K562 (cell line): ENCODE results near the gene COA5. TPM values are rescaled to one million over a fixed set of nuclear protein-coding genes. Genes with fewer than 3 reads are reported as not detected.

Experiments
- ATAC-seq: fragments of 200-7000 bp; cut with Tn5 transposase; 3 replicates; pipeline ENCODE4 v1.9.1; 2020; ENCODE audit warnings: moderate library complexity
- BruUV-seq: library from RNA; stranded (reverse); fragments of 400-500 nt; replicated peaks from 2 replicates; lab custom pipeline; 2021; lab: Mats Ljungman, UMichigan
- CTCF ChIA-PET: fragments of 300-600 bp; formaldehyde crosslinking; extraction: SDS; loops from one replicate; lab custom pipeline; 2021; ENCODE audit warnings: low intra/inter-chr PET ratio; lab: Yijun Ruan, JAX
- POLR2A ChIA-PET: fragments of 300-600, 350-650 bp; sonication (Branson Sonifier 250); formaldehyde crosslinking; extraction: SDS; loops from one replicate; lab custom pipeline; 2021; ENCODE audit warnings: antibody characterized with exemption, inconsistent platforms; lab: Yijun Ruan, JAX
- DNase-seq, 4 experiments: peaks; one replicate each; pipeline versions ENCODE4 v3.0.0 to v3.0.0-alpha.2; 2011 to 2018; ENCODE audit warnings: low spot score in 3 of 4, mixed read lengths in 3 of 4; ENCODE audit errors: extremely low read depth in 1 of 4
- FAIRE-seq: peaks from 2 replicates; lab custom pipeline; 2011; peaks lifted over from hg19 to GRCh38; lab: Jason Lieb, UNC
- H2AFZ ChIP-seq: 2 replicates; pipeline ENCODE4 v1.6.0; 2011; ENCODE audit warnings: low read depth, low read length, control low read depth, inconsistent platforms
- H3K27ac ChIP-seq: fragments of 200-600 bp; 3 replicates; pipeline ENCODE4 v1.8.0; 2011; ENCODE audit warnings: low read depth, mild to moderate bottlenecking, control low read depth, inconsistent platforms, low read length, moderate library complexity, mixed read lengths; ENCODE audit errors: extremely low read depth
- H3K27me3 ChIP-seq, 2 experiments: fragments of 300-600 bp in 1 of 2; 2 replicates in 1 of 2; 3 replicates in 1 of 2; pipeline versions ENCODE4 v1.6.0 to v1.8.0; 2011; ENCODE audit warnings: inconsistent platforms in 2 of 2, low read length in 2 of 2, mild to moderate bottlenecking in 1 of 2, mixed read lengths in 1 of 2, moderate library complexity in 1 of 2; ENCODE audit not compliant: control insufficient read depth in 2 of 2, insufficient read depth in 2 of 2
- H3K36me3 ChIP-seq: fragments of 300-600 bp; 3 replicates; pipeline ENCODE4 v1.8.0; 2011; ENCODE audit warnings: mild to moderate bottlenecking, low read length, inconsistent platforms; ENCODE audit not compliant: control insufficient read depth, insufficient read depth
- H3K4me1 ChIP-seq, 2 experiments: fragments of 200-600 bp in 1 of 2; replicated peaks in 1 of 2; 2 replicates in 1 of 2; 3 replicates in 1 of 2; pipeline versions ENCODE4 v1.5.1 to v1.8.0; 2011; ENCODE audit warnings: inconsistent platforms in 2 of 2, low read length in 2 of 2, mild to moderate bottlenecking in 1 of 2, mixed read lengths in 1 of 2, moderate library complexity in 1 of 2; ENCODE audit not compliant: control insufficient read depth in 2 of 2, insufficient read depth in 2 of 2
- H3K4me2 ChIP-seq: 2 replicates; pipeline ENCODE4 v1.6.1; 2011; ENCODE audit warnings: low read length, control low read depth, inconsistent platforms, mixed read lengths; ENCODE audit not compliant: insufficient read depth
- H3K4me3 ChIP-seq: fragments of 200-600 bp; sonication (generic), shearing (Covaris generic); 2 replicates; pipeline ENCODE4 v1.5.1; 2016; ENCODE audit warnings: control low read depth, inconsistent platforms
- H3K79me2 ChIP-seq: fragments of 200-600 bp; 3 replicates; pipeline ENCODE4 v1.8.0; 2011; ENCODE audit warnings: low read length, inconsistent platforms; ENCODE audit not compliant: control insufficient read depth, insufficient read depth
- H3K9ac ChIP-seq, 2 experiments: 2 replicates each; pipeline versions ENCODE4 v1.6.0 to v1.6.1; 2011; ENCODE audit warnings: low read depth in 2 of 2, low read length in 2 of 2, control low read depth in 1 of 2, inconsistent platforms in 1 of 2, mild to moderate bottlenecking in 1 of 2, mixed read lengths in 1 of 2; ENCODE audit not compliant: insufficient read depth in 1 of 2
- H3K9me1 ChIP-seq: one replicate; pipeline ENCODE4 v1.6.0; 2011; ENCODE audit warnings: inconsistent platforms, mild to moderate bottlenecking, low read length, moderate library complexity; ENCODE audit not compliant: control insufficient read depth, insufficient read depth
- H3K9me3 ChIP-seq: replicated peaks from 2 replicates; pipeline ENCODE4 v1.5.1; 2011; ENCODE audit warnings: low read depth, low read length, inconsistent platforms; ENCODE audit not compliant: control insufficient read depth, insufficient read depth
- H4K20me1 ChIP-seq: replicated peaks from 2 replicates; pipeline ENCODE4 v1.6.1; 2011; ENCODE audit warnings: low read length, inconsistent platforms, mixed read lengths; ENCODE audit not compliant: control insufficient read depth, insufficient read depth
- ETS2 ChIP-seq: IDR thresholded peaks from 2 replicates; pipeline ENCODE4 v1.6.1; 2016; ENCODE audit warnings: borderline replicate concordance, missing genetic modification characterization, mild to moderate bottlenecking, moderate library complexity, missing compliant biosample characterization; ENCODE audit not compliant: poor library complexity, severe bottlenecking
- FUS ChIP-seq: fragments of 200-400 bp; formaldehyde crosslinking; optimal IDR thresholded peaks from 2 replicates; pipeline ENCODE3; 2017; ENCODE audit warnings: low read depth, low read length
- HDAC2 ChIP-seq: fragments of 450-650 bp; IDR thresholded peaks from 2 replicates; pipeline ENCODE4 v1.6.1; 2016; ENCODE audit warnings: mild to moderate bottlenecking
- MEIS2 ChIP-seq: fragments of 450-650 bp; IDR thresholded peaks from 2 replicates; pipeline ENCODE4 v1.6.1; 2014; ENCODE audit warnings: mild to moderate bottlenecking; ENCODE audit not compliant: partially characterized antibody
- PRMT5 ChIP-seq: sonication (generic); formaldehyde crosslinking; IDR thresholded peaks from 2 replicates; pipeline ENCODE4 v1.5.0; 2020; ENCODE audit warnings: missing genetic modification reagents
- PYGO2 ChIP-seq: fragments of 450-650 bp; IDR thresholded peaks from 2 replicates; pipeline ENCODE4 v1.6.1; 2016; ENCODE audit warnings: mild to moderate bottlenecking, missing genetic modification characterization, moderate library complexity, missing compliant biosample characterization
- RBBP5 ChIP-seq: fragments of 200-600 bp; sonication (generic); IDR thresholded peaks from 2 replicates; pipeline ENCODE4 v1.6.1; 2012; ENCODE audit warnings: borderline replicate concordance, mild to moderate bottlenecking, low read length, control low read depth, inconsistent platforms; ENCODE audit not compliant: insufficient read depth, poor library complexity, severe bottlenecking
- SMARCA5 ChIP-seq: fragments of 450-650 bp; IDR thresholded peaks from 2 replicates; pipeline ENCODE4 v1.6.1; 2016
- SNRNP70 ChIP-seq: fragments of 200-400 bp; formaldehyde crosslinking; optimal IDR thresholded peaks from 2 replicates; pipeline ENCODE3; 2017; ENCODE audit warnings: low read depth, low read length
- SRF ChIP-seq, 2 experiments: fragments of 250-450, 450-650 bp in 1 of 2; sonication (Bioruptor Pico) in 1 of 2; sonication (generic) in 1 of 2; formaldehyde crosslinking; IDR thresholded peaks; 2 replicates each; pipeline versions ENCODE4 v1.5.0 to v1.5.1; 2020 to 2022; ENCODE audit warnings: mild to moderate bottlenecking in 1 of 2, missing genetic modification reagents in 1 of 2
- THAP12 ChIP-seq: fragments of 250-450 bp; sonication (Bioruptor Pico); IDR thresholded peaks from 2 replicates; pipeline ENCODE4 v1.9.0; 2021; ENCODE audit warnings: mild to moderate bottlenecking, inconsistent platforms
- ZNF785 ChIP-seq: fragments of 250-450 bp; sonication (Bioruptor Pico); IDR thresholded peaks from 2 replicates; pipeline ENCODE4 v1.4.0; 2020; ENCODE audit warnings: mild to moderate bottlenecking
- WGBS: fragments of 100-300 bp; shearing (Covaris generic); methylation state at CpG from one replicate; pipeline ENCODE4 v1.1.6; 2016; ENCODE audit warnings: low coverage, mixed read lengths; ENCODE audit not compliant: insufficient coverage; ENCODE audit errors: missing lambda C conversion rate; 5-methylcytosine and 5-hydroxymethylcytosine counted together
- in situ Hi-C: fragments of 300-500 bp; cut with MboI; formaldehyde crosslinking; loops from 4 replicates; pipeline ENCODE4 v1.15.0; 2018; ENCODE audit warnings: inconsistent platforms, mixed read lengths
- intact Hi-C: fragments of 100-400 bp; cut with micrococcal nuclease; formaldehyde crosslinking; loops from 2 replicates; pipeline ENCODE4 v1.14.2; 2022
- polyA plus RNA-seq, 8 experiments: library from polyadenylated mRNA; depleted of rRNA in 4 of 8; stranded (reverse) in 5 of 8; unstranded in 3 of 8; fragments of >200 nt; fragmentation: Nextera tagmentation in 2 of 8; fragmentation: Illumina TruSeq in 1 of 8; extraction: Ambion mirVana in 2 of 8; extraction: Trizol in 1 of 8; gene quantifications; 2 replicates each; pipeline versions ENCODE4 v1.2.1 to v1.2.3, GENCODE V29; 2011 to 2014; ENCODE audit warnings: inconsistent platforms in 1 of 8, missing spikeins in 1 of 8
- total RNA-seq, 7 experiments: library from RNA; depleted of rRNA in 6 of 7; stranded (reverse); fragments of >200 nt in 6 of 7; fragmentation: Illumina TruSeq in 2 of 7; extraction: Trizol in 2 of 7; gene quantifications; 2 replicates each; pipeline versions ENCODE4 v1.2.1 to v1.2.3, GENCODE V29; 2011 to 2021; ENCODE audit warnings: low replicate concordance in 1 of 7
- TF ChIP-seq, protein P1 (sequence below): fragments of 250-450 bp; sonication (Bioruptor Pico); IDR thresholded peaks from 2 replicates; pipeline ENCODE4 v1.6.1; 2021; ENCODE audit warnings: mild to moderate bottlenecking

Gene COA5
- total and polyA plus RNA-seq, 9 of the 15 experiments (the other 6 are each of a cell fraction or from before 2014, with no cell fraction given): 17.9 to 77.6 (median 33.4) TPM

GRCh38 chr2:98579926-98580325 lies 28.4 kb downstream of the COA5 start:
- no peaks in the 10 kb centered on the region for H3K9me3 ChIP-seq
- H3K4me3 ChIP-seq: no peak overlapping the region
- peaks cover 0 to 3% of the 10 kb centered on the region in 2 experiments; a peak in 1 of 5 replicates for H3K4me1 ChIP-seq
- ATAC-seq: no peak
- intact Hi-C loops: no loop called here
- in situ Hi-C loops: no loop called here
- no peaks in the 10 kb centered on the region for H3K27me3 ChIP-seq
- FAIRE-seq: no peak
- no peak overlapping the region for H2AFZ ChIP-seq
- DNase-seq: no peak
- POLR2A ChIA-PET: no interaction called here
- peaks cover 26% of the 10 kb centered on the region; the same call in 2 of the 3 replicates for H3K36me3 ChIP-seq
- TF ChIP-seq SNRNP70: no peak
- TF ChIP-seq PRMT5 (CRISPR knock-in tag): no peak
- TF ChIP-seq ZNF785 (CRISPR knock-in tag): no peak
- TF ChIP-seq FUS: no peak
- no peak for TF ChIP-seq PYGO2 (tag)
- TF ChIP-seq, protein P1, sequence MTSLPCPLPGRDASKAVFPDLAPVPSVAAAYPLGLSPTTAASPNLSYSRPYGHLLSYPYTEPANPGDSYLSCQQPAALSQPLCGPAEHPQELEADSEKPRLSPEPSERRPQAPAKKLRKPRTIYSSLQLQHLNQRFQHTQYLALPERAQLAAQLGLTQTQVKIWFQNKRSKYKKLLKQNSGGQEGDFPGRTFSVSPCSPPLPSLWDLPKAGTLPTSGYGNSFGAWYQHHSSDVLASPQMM (CRISPR knock-in tag): no peak
- no peak for TF ChIP-seq HDAC2
- TF ChIP-seq THAP12 (CRISPR knock-in tag): no peak
- no peak for TF ChIP-seq SMARCA5
- TF ChIP-seq MEIS2: no peak
- no peak for TF ChIP-seq SRF (CRISPR knock-in tag; IDR thresholded peaks at IDR 0.05)
- no peak for TF ChIP-seq RBBP5
- TF ChIP-seq ETS2 (tag): no peak
- H3K79me2 ChIP-seq: no peaks in the 10 kb centered on the region
- H3K4me2 ChIP-seq: no peak overlapping the region
- 65% methylated on average over 7 of the region's 7 CpGs for WGBS
- no peaks in the 10 kb centered on the region for H3K9me1 ChIP-seq
- no peaks in the 10 kb centered on the region for H4K20me1 ChIP-seq
- CTCF ChIA-PET: no interaction called here
- no peak overlapping the region for H3K9ac ChIP-seq
- BruUV-seq: no TSS peak
- H3K27ac ChIP-seq: no peak overlapping the region
